ENCODE measurements around the gene FLNA. TPM values are rescaled to one million over a fixed set of nuclear protein-coding genes. Genes with fewer than 3 reads are reported as not detected.
"Not testable (repeated sequence)": the region's sequence is repeated elsewhere in the genome, so short reads cannot be mapped to it uniquely, and the experiment has no call there.

FLNA gene
- total RNA-seq, 1 donor: 868 TPM

DNA sequence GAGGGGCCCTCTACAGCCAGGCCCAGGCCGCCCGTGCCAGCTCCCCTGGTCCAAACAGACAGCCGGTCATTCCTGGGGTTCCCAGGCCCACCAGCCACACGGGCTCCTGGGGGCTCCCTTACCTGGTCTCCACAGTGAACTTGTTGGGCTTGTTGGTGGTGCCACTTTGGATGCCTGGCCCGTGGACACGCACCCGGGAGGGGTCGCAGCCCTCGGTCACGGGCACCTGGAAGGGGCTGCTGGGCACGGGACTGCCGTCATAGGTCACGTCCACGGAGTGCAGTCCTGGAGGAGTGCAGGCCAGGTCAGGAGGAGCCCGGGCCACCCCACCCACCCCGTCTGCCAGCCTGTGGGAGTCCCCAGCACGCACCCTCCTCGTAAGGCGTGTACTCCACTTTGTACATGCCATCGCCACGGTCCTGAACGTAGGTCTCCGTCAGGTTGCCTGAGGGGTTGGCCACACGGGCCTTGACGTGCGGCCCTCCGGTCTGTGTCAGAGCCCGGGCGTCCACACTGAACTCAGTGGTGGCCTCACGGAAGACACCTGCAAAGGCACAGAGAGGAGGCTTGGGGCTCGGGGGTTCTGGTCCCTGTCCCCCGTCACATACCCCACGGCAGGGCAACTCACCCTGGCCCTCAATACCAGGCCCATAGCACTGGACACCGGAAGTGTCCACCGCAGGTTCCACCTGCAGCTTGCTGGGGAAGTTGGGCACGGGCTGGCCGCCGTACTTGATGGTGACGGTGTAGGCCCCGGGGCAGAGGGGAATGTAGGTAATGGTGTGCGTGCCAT, 14.9 kb downstream of the FLNA start:
- no peak for DNase-seq (ENCODE audit: low read depth in 2 of 3, low spot score in 2 of 3)

DNA sequence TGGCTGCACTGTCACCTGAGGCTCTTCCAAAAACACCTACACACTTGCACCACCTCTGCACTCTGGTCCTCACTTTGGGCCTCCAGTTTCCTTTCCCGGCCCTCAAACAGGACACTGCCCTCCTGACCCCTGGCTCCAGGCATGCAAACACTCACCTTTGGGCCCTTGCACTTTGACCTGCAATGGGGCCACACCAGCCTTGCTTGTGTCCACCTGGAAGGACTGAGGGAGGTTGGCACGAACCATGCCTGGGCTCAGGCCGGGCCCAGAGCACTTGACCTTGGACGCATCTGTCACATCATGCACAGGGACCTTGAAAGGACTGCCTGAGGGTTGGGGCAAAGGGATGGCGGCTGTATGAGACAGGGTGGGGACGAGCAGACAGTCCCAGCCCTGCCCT, 15.6 kb downstream of the FLNA start:
- no peak for DNase-seq (ENCODE audit: low read depth in 2 of 3, low spot score in 2 of 3)

DNA sequence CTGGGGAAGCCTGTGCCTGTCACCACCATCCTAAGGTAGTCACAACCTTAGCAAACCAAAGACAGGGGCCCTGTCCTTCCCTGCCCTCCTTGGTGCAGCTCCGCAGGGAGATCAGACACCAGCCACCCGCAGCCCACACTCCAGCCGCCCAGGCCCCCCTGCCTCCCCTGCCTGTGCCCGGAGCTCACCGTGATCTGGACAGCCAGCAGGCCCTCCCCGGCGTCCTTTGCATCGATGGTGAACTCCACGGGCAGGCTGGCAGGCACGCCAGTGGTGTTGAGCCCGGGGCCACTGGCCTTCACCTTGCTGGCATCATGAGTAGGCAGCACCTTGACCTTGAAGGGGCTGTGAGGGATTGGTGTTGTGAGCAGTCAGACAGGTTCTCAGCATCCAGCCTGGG, 16.4 kb downstream of the FLNA start:
- DNase-seq (ENCODE audit: low read depth in 2 of 3, low spot score in 2 of 3): no peak

DNA sequence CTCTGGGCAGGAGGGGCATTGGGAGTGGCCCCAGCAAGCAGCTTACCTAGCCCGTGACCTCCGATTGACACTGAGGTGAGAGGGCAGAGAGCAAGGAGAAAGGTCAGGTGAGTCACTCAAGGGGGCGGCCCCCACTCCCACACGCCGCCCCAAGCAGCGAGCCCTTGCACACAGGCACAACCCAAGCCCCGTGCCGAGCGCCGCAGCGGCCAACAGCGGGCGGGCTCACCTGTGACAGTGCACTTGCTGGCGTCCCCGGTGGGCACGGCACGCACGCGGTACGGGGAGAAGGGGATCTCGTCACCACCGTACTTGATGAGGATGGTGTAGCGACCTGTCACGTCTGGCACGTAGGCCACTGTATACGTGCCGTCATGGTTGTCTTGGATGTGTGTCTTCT, 17.2 kb downstream of the FLNA start:
- no peak for DNase-seq (ENCODE audit: low read depth in 2 of 3, low spot score in 2 of 3)

DNA sequence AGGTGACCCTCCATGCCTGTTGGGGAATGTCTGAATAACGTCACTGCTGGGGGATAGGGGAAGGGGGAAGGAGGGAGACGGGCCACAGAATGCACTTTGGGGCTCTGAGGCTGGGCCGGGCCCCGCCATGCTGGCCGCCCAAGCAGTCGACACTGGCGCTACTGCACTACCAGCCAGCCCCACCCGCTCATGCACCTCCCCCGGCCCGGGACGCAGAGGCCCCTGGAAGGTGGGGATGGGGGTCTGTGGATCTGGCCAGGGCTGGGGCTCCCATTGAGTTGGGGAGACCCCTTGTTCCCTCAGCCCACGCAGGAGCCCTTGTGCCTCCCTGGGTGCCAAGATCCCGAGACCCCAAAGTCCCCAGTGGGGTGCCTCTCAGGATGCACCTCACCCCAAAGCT, 17.8 kb downstream of the FLNA start:
- no peak for DNase-seq (ENCODE audit: low read depth in 2 of 3, low spot score in 2 of 3)

DNA sequence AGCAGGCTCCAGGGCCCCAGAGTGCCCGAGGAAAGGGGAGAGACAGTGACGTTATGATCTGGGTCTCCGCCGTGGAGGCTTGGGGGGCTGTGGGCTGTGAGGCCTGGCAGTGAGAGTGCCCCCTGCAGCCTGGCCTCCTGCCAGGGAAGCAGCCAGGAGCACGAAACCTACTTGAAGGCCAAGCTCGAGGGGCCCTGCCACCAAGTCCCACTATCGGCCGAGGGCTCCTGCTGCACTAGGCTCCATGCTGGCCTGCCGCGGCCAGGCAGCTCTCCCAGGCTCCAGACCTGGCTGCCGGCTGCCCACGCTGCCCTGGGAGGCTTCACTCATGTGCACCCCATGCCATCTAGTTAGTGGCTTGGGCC, 18.7 kb downstream of the FLNA start:
- DNase-seq (ENCODE audit: low read depth in 2 of 3, low spot score in 2 of 3): no peak

DNA sequence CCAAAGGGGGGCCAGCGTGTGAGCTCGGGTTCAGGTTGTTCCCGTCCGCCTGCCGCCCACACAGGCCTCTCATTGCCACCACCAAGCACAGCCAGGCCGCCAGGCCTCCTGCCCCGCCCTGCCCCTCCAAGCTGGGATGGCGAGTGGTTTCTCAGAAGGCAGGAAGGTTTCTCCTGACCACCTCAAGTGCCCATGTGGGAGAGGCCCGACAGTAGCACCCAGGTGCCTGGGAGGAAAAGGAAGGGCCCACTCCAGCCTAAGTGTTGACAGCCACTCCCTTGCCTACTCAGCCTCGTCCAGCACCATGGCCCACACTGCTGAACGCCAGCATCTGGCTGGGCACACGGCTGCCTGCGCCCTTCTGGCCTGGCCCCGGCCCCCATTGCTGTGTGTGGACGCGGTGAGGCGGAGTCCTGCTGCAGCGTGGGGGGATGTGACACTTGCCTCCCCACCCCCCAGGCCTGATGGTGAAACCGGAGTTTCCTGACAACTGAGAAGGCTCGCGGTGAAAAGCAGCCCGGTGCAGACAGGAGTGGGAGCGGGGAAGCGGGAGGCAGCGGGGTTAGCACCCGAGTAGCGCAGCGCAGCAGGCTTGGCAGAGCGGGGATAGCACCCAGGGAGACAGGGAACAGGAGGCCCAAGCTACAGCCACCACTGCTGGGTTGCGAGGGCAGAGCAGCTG, 19.2 kb downstream of the FLNA start:
- DNase-seq (ENCODE audit: low read depth in 2 of 3, low spot score in 2 of 3): no peak

DNA sequence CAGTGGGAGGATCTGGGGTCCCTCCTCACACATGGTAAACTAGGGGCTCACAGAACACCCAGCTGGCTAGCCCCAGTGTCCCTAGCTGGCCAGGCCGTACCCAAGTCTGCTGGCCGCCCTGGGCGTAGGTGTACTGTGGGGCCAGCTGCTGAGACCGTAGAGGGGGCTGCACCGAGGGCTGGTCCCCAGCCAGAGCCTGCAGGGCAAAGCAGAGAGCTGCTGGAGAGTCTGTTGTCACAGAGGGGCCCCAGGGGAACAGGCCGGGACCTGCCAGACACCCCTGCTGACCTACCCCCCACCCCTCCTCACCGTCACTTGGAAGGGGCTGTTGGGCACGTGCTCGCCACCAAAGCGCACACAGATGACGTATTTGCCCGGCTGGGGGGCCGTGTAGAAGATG, 19.9 kb downstream of the FLNA start:
- DNase-seq (ENCODE audit: low read depth in 2 of 3, low spot score in 2 of 3): no peak

DNA sequence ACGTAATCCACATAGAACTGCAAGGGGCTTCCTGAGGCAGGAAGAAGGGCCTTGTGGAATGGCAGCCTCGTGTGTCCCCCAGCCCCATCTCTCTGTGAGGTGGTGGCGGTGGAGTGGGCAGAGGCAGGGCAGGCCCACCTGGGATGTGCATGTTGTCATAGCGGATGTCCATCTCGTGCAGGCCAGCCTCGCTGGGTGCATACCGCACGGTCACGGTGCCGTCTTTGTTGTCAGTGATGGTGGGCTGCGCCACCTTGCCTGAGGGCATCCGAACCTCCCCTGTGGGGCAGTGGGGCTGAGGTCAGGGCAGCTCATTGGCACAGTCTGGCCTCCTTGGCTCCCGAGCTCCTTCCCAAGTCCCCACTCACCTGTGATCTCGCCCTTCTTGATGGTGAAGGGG, 20.4 kb downstream of the FLNA start:
- no peak for DNase-seq (ENCODE audit: low read depth in 2 of 3, low spot score in 2 of 3)

DNA sequence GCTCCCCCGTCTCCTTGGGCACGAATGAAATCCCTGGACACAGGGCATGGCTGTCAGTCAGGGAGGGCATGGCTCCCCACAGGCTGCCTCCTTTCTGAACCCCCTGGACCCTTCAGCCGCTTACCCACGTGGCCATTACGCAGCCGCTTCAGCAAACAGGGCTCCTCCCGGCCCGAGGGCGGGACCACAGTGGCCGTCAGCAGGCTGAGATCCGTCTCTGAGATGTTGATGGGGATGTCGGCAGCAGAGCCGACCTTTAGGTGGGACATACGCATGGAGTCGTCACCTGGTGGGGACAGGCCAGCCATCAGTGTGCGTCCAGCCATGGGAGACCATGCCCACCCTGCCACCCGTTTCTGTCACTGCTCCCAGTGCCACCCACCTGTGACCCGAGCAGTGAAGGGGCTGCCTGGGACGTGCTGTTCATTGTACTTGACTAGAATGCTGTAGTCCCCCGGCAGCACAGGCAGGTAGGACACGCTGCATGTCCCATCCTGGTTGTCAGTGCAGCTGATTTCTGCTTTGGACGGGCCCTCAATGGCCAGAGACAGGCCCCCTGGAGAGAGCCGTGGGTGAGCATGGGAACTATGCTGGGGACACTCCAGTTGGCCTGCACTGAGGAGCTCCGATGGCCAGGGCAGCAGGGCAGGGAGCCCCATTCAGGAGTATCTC, 21.1 kb downstream of the FLNA start:
- no peak for DNase-seq (ENCODE audit: low read depth in 2 of 3, low spot score in 2 of 3)

DNA sequence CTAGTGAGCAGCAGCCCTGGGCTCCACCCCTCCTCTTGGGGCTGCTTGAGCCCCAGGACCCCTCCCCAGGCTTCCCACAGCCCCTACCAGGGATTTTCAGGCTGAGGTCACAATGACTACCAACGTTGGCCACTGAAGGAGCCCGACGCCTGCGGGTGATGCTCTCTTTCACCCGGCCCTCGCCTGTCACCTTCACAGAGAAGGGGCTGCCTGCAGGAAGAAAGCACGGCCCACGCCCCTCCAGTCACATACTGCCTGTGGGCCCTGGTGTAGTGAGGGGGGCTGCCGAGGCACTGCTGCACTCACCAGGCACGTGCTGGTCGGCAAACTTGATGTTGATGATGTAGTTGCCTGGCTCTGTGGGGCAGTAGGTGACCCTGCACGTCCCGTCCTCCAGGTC, 22.0 kb downstream of the FLNA start:
- no peak for DNase-seq (ENCODE audit: low read depth in 2 of 3, low spot score in 2 of 3)

DNA sequence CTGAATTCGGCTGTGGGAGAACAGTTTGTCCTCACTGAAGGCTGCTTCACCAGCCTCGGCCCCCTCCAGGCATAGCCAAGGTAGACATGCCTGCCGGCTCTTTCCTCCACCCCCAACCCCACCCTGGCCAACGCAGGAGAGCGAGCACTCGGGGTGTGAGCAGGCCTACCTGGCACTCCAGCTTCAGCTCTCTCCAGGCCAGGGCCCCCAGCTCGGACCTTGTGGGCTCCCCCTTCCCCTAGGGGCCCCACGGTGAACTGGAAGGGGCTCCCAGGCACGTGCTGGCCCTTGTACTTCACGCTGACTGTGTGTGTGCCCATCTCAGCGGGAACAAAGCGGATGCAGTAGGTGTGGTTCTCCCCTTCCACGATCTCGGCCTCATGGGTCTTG, 22.4 kb downstream of the FLNA start:
- DNase-seq (ENCODE audit: low read depth in 2 of 3, low spot score in 2 of 3): no peak

DNA sequence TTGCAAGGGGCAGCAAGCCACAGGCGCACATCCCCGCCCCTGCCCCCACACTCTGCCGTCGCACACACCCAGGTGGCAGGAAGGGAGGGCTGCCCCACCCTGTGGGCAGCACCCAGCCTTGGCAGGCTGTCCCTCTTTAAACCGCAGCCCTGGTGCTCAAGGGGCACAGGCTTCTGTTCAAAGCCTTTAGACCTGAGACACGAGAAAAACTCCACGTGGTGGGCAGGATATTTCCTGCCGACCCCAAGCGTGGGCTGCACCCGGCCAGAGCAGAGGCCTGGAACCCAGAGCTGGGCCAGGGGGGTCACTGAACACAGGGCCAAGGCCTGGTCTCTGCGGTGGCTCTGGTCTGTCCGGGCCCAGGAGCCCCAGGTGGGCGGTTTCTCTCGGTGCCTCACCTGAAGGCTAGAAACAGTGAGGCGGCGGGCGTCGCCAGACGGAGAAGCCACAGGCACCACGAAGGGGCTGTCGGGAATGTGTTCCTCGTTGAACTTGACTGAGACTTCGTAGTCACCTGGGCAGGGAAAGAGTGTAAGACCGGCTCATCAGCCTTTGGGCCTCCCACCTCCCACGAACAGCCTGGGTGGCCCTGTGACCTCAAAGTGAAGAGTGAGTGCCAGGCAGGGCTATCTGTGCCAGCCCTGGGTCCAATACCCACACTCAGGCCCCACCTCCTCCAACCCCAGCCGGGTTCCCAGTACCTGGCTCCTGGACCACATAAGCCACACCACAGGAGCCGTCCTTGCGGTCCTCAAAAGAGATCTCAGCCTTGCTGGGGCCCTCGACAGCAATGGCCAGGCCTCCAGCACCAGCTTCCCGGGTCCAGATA, 23.0 kb downstream of the FLNA start:
- DNase-seq (ENCODE audit: low read depth in 2 of 3, low spot score in 2 of 3): no peak

DNA sequence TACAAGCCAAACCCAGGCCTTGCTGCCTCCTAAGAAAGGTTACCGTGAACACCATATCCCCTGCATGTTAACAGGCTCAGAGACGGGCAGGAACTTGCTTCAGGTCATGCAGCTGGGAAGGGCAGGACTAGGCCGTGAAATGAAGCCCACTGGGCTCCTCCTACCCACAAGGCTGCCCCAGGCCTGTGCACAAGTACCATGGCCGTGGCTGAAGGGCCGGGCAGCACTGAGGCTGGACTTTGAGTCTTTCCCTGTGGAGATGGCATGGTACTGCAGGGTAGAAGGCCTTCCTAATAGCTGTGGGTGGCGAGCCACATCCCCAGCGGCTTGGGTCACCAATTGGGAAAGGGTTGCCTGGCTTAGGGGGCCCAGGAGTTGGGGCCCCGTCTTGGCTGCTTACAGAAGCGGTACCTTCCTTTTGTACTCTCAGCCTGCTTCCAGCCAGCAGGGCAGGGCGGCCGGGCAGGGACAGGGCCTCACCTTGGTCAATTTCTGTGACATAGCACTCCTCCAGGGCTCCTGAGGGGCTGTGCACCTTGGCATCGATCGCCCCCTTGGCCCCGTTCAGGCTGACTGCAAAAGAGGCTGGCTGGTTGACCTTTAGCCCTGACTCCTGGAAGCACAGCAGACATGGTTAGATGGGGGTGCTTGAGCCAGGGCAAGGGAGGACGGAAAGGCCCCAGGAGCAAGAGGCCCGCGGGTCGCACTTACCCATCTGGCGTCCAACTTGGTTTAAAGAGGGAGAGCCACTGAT, 23.8 kb downstream of the FLNA start:
- no peak for DNase-seq (ENCODE audit: low read depth in 2 of 3, low spot score in 2 of 3)

DNA sequence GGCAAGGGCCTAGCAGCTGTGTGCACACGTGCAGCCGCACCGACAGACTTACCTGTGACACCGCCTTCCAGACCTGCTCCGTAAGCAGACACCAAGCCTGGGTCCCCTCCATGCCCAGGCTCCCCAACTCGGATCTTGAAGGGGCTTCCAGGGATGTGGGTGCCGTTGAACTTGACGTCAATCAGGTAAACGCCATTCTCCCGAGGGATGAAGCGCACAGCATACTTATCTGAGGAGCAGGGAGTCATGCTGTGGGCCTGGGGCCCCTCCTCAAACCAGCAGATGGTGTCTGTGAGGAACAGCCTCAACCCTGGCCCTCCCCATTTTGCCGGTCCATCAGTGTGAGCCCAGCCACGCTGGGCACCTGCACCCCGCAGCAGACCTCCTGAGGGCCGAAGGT, 24.5 kb downstream of the FLNA start:
- no peak for DNase-seq (ENCODE audit: low read depth in 2 of 3, low spot score in 2 of 3)

DNA sequence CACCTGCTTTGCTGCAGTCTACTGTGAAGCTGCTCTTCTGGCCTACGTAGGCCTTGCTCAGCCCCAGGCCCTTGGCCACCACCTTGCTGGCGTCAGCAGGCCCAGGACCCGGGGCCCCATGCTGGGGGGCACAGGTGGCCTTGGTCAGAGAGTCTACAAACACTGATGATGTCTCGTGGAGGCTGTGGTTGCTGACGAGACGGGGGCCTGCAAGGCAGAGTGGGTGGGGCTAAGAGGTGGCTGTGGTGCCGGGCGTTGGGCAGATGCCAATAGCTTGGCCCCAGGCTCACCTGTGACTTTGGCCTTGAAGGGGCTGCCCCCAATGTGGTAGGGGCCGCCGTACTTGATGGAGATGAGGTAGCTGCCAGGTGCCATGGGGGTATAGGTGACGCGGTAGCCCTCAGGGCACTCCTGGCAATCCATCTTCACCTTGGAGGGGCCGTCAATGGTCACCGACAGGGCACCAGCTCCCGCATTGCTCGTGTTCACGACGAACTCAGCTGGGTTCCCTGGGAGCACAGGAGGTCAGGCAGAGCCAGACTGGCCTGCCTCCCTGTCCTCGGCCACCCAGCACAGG, 25.0 kb downstream of the FLNA start:
- DNase-seq (ENCODE audit: low read depth in 2 of 3, low spot score in 2 of 3): no peak

DNA sequence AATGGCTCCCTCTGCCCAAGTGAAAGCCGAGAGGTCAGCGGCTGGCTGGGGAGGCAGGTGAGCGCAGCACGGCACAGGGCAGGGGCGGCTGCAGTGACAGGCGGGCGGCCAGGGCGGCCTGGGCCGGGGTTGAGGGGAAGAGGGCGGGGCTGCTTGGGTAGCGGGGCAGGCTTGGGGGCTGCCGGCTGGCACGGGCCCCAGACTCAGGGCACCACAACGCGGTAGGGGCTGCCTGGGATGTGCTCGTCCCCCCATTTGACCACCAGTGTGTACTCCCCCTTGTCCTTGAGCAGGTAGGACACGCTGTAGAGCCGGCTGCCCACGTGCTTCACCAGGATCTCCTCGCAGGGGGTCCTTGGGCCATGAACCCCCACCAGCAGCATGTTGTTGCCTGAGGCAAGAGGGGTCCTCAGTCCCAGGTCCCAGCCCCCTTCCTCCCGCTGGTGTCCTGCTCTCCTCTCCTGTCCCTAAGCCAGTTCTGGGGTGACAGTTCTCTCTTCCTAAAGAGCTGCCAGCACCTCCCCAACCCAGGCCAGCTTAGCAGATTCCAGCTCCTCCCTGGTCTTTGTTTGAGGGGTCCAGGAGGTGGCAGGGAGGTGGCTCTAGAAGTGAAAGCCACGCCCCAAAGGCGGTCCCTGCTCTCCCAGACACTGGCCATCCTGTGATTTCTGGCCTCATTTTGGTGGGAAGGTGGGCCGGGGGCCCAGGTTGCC, 25.6 kb downstream of the FLNA start:
- DNase-seq (ENCODE audit: low read depth in 2 of 3, low spot score in 2 of 3): no peak

DNA sequence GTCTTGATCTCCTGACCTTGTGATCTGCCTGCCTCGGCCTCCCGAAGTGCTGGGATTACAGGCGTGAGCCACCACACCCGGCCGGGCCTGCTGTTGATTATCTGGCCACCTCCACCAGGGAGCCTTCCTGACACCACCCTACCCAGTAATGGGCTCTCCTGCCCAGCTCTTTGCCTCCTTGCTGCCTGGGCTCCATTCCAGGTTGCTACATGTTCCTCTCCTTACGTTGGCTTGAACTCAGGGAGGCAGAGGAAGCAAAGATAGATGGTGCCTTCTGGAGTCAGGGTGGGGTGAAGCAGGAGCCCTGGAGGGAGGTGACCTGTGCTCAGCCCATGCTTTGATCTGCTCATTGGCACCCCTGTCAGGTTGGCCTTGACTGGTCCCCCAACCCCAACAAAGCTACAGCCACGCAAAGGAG, 26.3 kb downstream of the FLNA start:
- no peak for DNase-seq (ENCODE audit: low read depth in 2 of 3, low spot score in 2 of 3)

DNA sequence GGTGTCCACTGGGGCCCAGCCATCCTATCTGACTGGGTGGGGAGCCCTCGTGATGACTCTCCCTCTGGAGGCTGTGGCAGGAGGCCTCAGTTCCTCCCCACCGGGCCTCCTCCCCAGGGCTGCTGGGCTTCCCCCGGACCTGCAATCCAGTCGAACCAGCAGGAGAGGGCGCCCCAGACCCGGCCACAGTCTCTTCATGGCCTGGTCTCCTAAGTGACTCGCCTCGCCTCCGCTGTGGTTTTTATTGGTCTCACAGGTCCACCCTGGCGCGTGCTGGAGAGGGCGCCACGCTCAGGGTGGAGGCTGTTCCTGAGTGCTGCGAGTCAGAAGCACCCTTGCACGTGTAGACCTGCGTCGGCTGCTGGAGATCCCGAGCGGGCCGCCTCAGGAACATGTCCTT, 30.8 kb downstream of the FLNA start:
- not testable (repeated sequence) for DNase-seq (ENCODE audit: low read depth in 2 of 3, low spot score in 2 of 3)

Data from hematopoietic multipotent progenitor cell (in vitro differentiated cells).